HUES64 (cell line): Measurements from ENCODE around the gene KIF7.
A peak's percentile ranks its signal among the peaks of the same experiment; 100 is the strongest.

ENCODE experiments used
- H3K27ac ChIP-seq: 2 replicates; pipeline ENCODE4 v1.7.0; 2013; ENCODE audit warnings: low read depth, low read length, inconsistent platforms
- H3K27me3 ChIP-seq: 2 replicates; pipeline ENCODE4 v1.6.1; 2013; ENCODE audit warnings: mild to moderate bottlenecking, low read length; ENCODE audit not compliant: insufficient read depth
- H3K36me3 ChIP-seq: 2 replicates; pipeline ENCODE4 v1.6.1; 2013; ENCODE audit warnings: mild to moderate bottlenecking, low read length; ENCODE audit not compliant: insufficient read depth
- H3K4me1 ChIP-seq: 2 replicates; pipeline ENCODE4 v1.6.1; 2013; ENCODE audit warnings: mild to moderate bottlenecking, low read length, moderate library complexity; ENCODE audit not compliant: insufficient read depth
- H3K4me3 ChIP-seq: 2 replicates; pipeline ENCODE4 v1.5.1; 2013; ENCODE audit warnings: mild to moderate bottlenecking, low read length, moderate library complexity
- H3K9ac ChIP-seq: 2 replicates; pipeline ENCODE4 v1.6.1; 2013; ENCODE audit warnings: mild to moderate bottlenecking, low read depth, low read length
- H3K9me3 ChIP-seq: 2 replicates; pipeline ENCODE4 v1.6.1; 2013; ENCODE audit warnings: low read depth, low read length; ENCODE audit not compliant: insufficient read depth
- WGBS: fragments of 150-250, 120-280 bp; methylation state at CpG from one replicate; pipeline ENCODE4 v1.1.7; 2013; ENCODE audit warnings: missing lambda C conversion rate; 5-methylcytosine and 5-hydroxymethylcytosine counted together

Gene KIF7

DNA sequence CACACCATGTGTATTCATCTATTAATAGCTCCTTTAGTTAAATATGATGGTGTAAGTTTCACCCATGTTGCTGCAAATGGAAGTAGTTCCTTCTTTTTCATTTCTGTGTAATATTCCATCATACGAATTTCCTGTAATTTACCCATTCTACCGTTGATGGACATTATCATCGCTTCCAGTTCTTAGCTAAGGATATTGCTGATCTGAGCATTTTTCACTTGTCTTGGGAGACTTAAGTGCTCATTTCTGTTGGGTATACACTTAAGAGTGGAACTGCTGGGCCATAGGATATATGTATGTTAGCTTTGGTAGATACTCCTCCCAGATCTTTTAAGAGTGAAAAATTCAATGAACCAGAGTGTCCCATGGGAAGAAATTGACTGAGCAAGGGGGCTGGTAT is 12.9 kb upstream of the KIF7 start:
- H3K9ac ChIP-seq = no peak overlapping the region
- H3K9me3 ChIP-seq = no peaks in the 10 kb centered on the region
- peaks cover 31% of the 10 kb centered on the region for H3K27me3 ChIP-seq
- no peak overlapping the region for H3K27ac ChIP-seq
- H3K4me1 ChIP-seq = peaks cover 7% of the 10 kb centered on the region
- WGBS = 100% methylated on average over 3 of the region's 3 CpGs
- no peak overlapping the region for H3K4me3 ChIP-seq
- no peaks in the 10 kb centered on the region for H3K36me3 ChIP-seq

DNA sequence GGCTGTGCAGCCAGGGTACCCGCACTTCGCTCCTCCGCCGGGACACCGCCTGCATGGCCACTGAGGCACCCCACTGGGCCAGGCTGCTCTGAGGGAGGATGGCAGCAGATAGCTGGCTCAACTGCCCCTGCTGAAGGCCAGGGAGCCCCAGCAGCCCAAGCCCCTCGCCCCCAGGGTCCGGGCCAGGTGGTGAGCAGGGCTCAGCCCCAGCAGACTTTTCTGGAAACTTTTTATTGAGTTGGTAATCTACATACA is 12.4 kb upstream of the KIF7 start:
- no peaks in the 10 kb centered on the region for H3K36me3 ChIP-seq
- H3K9ac ChIP-seq = no peak overlapping the region
- WGBS = 96% methylated on average over 7 of the region's 7 CpGs
- no peak overlapping the region for H3K27ac ChIP-seq
- no peak overlapping the region for H3K4me3 ChIP-seq
- peaks cover 7% of the 10 kb centered on the region for H3K4me1 ChIP-seq
- peaks cover 31% of the 10 kb centered on the region for H3K27me3 ChIP-seq
- no peaks in the 10 kb centered on the region for H3K9me3 ChIP-seq

GRCh38 chr15:89666858-89667705 is 11.8 kb upstream of the KIF7 start:
- peaks cover 7% of the 10 kb centered on the region for H3K4me1 ChIP-seq
- peaks cover 31% of the 10 kb centered on the region for H3K27me3 ChIP-seq
- no peak overlapping the region for H3K27ac ChIP-seq
- 89% methylated on average over 13 of the region's 13 CpGs for WGBS
- no peaks in the 10 kb centered on the region for H3K36me3 ChIP-seq
- H3K4me3 ChIP-seq = no peak overlapping the region
- H3K9me3 ChIP-seq = no peaks in the 10 kb centered on the region
- H3K9ac ChIP-seq = no peak overlapping the region

DNA sequence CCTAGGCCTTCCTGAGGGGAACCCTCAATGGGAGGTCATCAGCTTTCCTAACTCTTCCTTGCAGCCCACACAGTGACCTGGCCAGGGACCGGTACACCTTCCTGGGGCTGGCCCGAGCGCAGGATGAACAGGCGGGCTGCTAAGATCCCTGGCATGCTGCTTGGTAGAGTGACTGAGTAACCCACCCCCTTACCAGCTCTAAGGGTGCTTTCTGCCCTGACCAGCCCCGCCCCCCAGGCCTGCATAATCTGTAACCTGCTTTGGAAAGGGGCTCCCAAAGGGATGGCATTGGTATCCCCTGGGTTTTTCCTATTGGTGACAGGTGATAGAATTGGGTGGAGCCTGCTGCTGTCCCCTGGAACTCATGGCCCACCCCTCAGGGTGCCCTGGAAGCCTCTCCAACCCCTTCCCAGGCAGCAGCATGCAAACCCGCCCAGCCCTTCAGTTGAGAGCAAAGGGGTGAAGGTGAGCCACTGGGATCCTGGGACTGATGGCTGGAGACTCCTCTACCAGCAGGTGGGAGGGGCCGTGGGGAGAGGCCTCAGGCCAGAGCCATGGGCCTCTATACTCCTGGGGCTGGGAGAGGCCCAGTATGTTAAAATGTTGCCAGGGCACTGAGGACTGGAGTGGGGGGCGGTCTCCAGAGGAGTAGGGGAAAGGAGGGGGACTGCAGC is 11.1 kb upstream of the KIF7 start:
- peaks cover 31% of the 10 kb centered on the region for H3K27me3 ChIP-seq
- no peak overlapping the region for H3K9ac ChIP-seq
- no peaks in the 10 kb centered on the region for H3K9me3 ChIP-seq
- H3K4me3 ChIP-seq = peak overlapping the region; percentile 52
- H3K36me3 ChIP-seq = no peaks in the 10 kb centered on the region
- H3K27ac ChIP-seq = no peak overlapping the region
- H3K4me1 ChIP-seq = peaks cover 7% of the 10 kb centered on the region
- WGBS = 75% methylated on average over 8 of the region's 8 CpGs

DNA sequence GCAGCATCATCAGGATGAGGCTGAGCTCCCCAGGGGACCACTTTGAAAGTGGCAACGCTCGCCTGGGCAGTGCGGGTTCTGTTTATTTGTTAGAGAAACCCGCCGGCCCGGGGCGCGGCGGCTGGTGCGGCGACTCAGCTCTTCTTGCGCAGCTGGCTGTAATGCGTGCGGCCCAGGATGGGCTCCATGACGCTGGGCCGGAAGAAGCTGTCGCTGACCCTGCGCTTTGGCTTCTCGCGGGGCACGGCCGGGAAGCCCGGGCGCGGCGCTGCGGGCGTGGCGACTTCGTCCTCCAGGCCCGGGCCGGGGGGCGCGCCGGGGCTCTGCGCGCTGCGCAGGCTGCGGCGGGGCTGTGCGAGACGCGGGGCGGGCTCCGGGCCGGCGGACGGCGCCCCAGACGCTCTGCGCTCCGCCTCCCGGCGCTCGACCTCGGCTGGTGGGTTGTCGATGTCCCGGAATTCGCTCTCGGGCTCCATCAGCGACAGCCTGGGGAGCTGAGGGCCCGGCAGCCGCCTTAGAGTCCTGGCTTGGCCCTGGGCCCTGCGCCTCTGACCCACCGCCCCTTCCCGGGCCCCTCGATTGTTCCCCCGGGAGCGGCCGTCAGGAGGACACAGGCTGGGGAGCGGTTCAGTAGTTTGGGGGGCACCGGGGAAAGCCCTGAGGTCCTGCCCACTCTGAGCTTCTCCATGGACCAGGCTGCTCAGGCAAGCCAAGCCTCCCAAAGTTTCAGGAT is 10.3 kb upstream of the KIF7 start:
- 4% methylated on average over 72 of the region's 72 CpGs for WGBS
- H3K9ac ChIP-seq = 0 out of 2 replicates have a peak overlapping the region, but pooled peaks have one; percentile 37
- H3K4me3 ChIP-seq = peak overlapping the region; percentile 52
- H3K27me3 ChIP-seq = peaks cover 31% of the 10 kb centered on the region
- no peaks in the 10 kb centered on the region for H3K36me3 ChIP-seq
- no peak overlapping the region for H3K27ac ChIP-seq
- H3K9me3 ChIP-seq = no peaks in the 10 kb centered on the region
- peaks cover 7% of the 10 kb centered on the region for H3K4me1 ChIP-seq

DNA sequence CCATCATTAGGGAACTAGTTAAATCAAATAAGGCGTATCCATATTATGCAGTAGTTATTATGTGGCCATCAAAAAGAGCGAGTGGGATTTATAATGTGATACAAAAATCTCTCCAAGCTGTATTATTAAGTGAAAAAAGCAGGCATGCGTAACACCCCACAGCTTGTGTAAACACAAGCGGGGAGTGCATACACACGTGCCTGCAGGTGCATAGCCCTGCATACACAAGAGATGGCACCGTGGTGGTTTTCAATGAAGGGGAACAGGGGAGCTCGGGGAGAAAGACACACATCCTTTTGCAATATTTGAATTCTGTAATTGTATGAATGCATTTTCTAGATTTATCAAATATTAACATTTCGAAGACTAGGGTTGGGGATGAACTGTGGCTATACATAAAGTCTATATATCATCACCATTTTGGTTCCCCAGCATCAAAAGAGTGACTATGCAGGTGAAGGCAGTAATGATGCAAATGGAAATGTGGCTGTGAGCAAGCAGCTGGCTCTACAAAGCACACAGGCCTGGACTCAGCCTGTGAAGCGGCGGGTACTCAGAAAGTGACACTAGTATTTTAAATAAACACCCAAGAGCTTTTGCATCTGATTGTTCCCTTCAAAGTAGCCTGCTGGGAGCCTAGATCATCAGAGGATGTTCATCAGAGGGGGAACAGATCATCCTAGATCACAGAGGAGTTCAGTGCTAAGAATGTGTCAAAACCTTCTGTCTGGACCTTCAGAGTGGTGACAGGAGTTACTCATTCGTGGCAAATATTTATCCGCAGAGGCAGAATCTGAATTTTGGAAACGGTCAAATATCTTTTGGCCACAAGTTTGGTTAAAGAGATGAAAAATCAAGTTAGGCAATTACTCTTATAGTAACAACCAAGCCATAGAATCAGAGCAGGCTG is 9.4 kb upstream of the KIF7 start:
- Histone ChIP-seq H3K4me3 (peak overlapping the region; percentile 52), H3K9ac (no peak overlapping the region), H3K27ac (no peak overlapping the region), H3K27me3 (peaks cover 34% of the 10 kb centered on the region), H3K4me1 (peaks cover 7% of the 10 kb centered on the region), H3K36me3 (no peaks in the 10 kb centered on the region), H3K9me3 (no peaks in the 10 kb centered on the region)
- WGBS = 68% methylated on average over 12 of the region's 13 CpGs

GRCh38 chr15:89662893-89663626 is 7.8 kb upstream of the KIF7 start:
- 68% methylated on average over 11 of the region's 11 CpGs for WGBS
- H3K27me3 ChIP-seq = peaks cover 41% of the 10 kb centered on the region

GRCh38 chr15:89660556-89660955 is 5.3 kb upstream of the KIF7 start:
- peaks cover 4% of the 10 kb centered on the region for H3K4me1 ChIP-seq
- no peak overlapping the region for H3K9ac ChIP-seq
- no peak overlapping the region for H3K27ac ChIP-seq
- WGBS = 94% methylated on average over 2 of the region's 2 CpGs
- H3K4me3 ChIP-seq = no peak overlapping the region
- H3K36me3 ChIP-seq = no peaks in the 10 kb centered on the region
- no peaks in the 10 kb centered on the region for H3K9me3 ChIP-seq
- H3K27me3 ChIP-seq = peaks cover 26% of the 10 kb centered on the region

More at GRCh38 chr15:89662893-89663626, 7.8 kb upstream of the KIF7 start:
- Histone ChIP-seq H3K9me3 (no peaks in the 10 kb centered on the region), H3K9ac (no peak overlapping the region), H3K4me1 (peaks cover 7% of the 10 kb centered on the region), H3K27ac (no peak overlapping the region), H3K36me3 (no peaks in the 10 kb centered on the region), H3K4me3 (no peak overlapping the region)

- Histone ChIP-seq H3K4me1 (no peaks in the 10 kb centered on the region), H3K4me3 (no peak overlapping the region), H3K36me3 (no peaks in the 10 kb centered on the region), H3K27me3 (peaks cover 14% of the 10 kb centered on the region), H3K9ac (no peak overlapping the region), H3K27ac (no peak overlapping the region), H3K9me3 (no peaks in the 10 kb centered on the region)
- WGBS = 86% methylated on average over 2 of the region's 2 CpGs
Observed at GRCh38 chr15:89659295-89659694, 4.0 kb upstream of the KIF7 start.

- Histone ChIP-seq H3K9me3 (no peaks in the 10 kb centered on the region), H3K27ac (no peak overlapping the region), H3K4me3 (no peak overlapping the region), H3K9ac (no peak overlapping the region), H3K4me1 (no peaks in the 10 kb centered on the region), H3K36me3 (no peaks in the 10 kb centered on the region), H3K27me3 (peaks cover 10% of the 10 kb centered on the region; the same call in 1 of the 2 replicates)
- 92% methylated on average over 5 of the region's 5 CpGs for WGBS
Observed at GRCh38 chr15:89657686-89658200, 2.5 kb upstream of the KIF7 start.
